ENCODE results near the gene BTN2A1. TPM values are rescaled to one million over a fixed set of nuclear protein-coding genes. Genes with fewer than 3 reads are reported as not detected.
"Not testable (repeated sequence)": the region's sequence is repeated elsewhere in the genome, so short reads cannot be mapped to it uniquely, and the experiment has no call there.

Gene BTN2A1
- polyA plus RNA-seq, 1 donor, result 34.9 TPM

GRCh38 chr6:26489996-26490964 is 32.5 kb downstream of the BTN2A1 start:
- DNase-seq, result no peak

- DNase-seq, result no peak
These were observed 33.8 kb downstream of the BTN2A1 start for GRCh38 chr6:26491604-26492003.

- no peak for DNase-seq
These were observed 35.5 kb downstream of the BTN2A1 start for GRCh38 chr6:26493258-26493657.

GRCh38 chr6:26494117-26494516 is 36.4 kb downstream of the BTN2A1 start:
- no peak for DNase-seq

- DNase-seq, result no peak
These were observed 37.5 kb downstream of the BTN2A1 start for GRCh38 chr6:26495281-26495680.

GRCh38 chr6:26497610-26498009 is 39.9 kb downstream of the BTN2A1 start:
- no peak for DNase-seq

GRCh38 chr6:26500102-26500501 is 42.3 kb downstream of the BTN2A1 start, which contains the start of gene BTN1A1:
BTN1A1 (plus strand) TSS chr6:26500303; CDS start chr6:26501287, 984 bp downstream.
- no peak for DNase-seq

GRCh38 chr6:26501482-26501986 is 43.8 kb downstream of the BTN2A1 start:
- DNase-seq, result no peak

GRCh38 chr6:26502165-26502564 is 44.4 kb downstream of the BTN2A1 start:
- no peak for DNase-seq

GRCh38 chr6:26502626-26503025 is 44.9 kb downstream of the BTN2A1 start:
- DNase-seq, result no peak

GRCh38 chr6:26507658-26508057 is 49.9 kb downstream of the BTN2A1 start:
- no peak for DNase-seq

- DNase-seq, result not testable (repeated sequence)
These were observed 53.3 kb downstream of the BTN2A1 start for GRCh38 chr6:26511033-26511432.

- no peak for DNase-seq
These were observed 57.2 kb downstream of the BTN2A1 start for GRCh38 chr6:26514984-26515383.

- DNase-seq, result no peak
These were observed 59.0 kb downstream of the BTN2A1 start for GRCh38 chr6:26516481-26517427.

Other genes starting within 250 kb of the BTN2A1 start
- 20.8 TPM for gene BTN3A2, start 92.8 kb upstream of the BTN2A1 start, polyA plus RNA-seq (ENCODE audit: insufficient read length)
- gene BTN2A2, start 74.8 kb upstream of the BTN2A1 start, polyA plus RNA-seq (ENCODE audit: insufficient read length), result 16.4 TPM
- gene BTN3A1, start 55.7 kb upstream of the BTN2A1 start, polyA plus RNA-seq (ENCODE audit: insufficient read length), result 29.8 TPM
- 22.7 TPM for gene BTN3A3, start 17.5 kb upstream of the BTN2A1 start, polyA plus RNA-seq (ENCODE audit: insufficient read length)
- 0.22 TPM for gene BTN1A1, start 42.3 kb downstream of the BTN2A1 start, polyA plus RNA-seq (ENCODE audit: insufficient read length)
- gene HMGN4, start 80.4 kb downstream of the BTN2A1 start, polyA plus RNA-seq (ENCODE audit: insufficient read length), result 95.4 TPM
- 12.7 TPM for gene ABT1, start 139.0 kb downstream of the BTN2A1 start, polyA plus RNA-seq (ENCODE audit: insufficient read length)
- 39.6 TPM for gene ZNF322, start 201.8 kb downstream of the BTN2A1 start, polyA plus RNA-seq (ENCODE audit: insufficient read length)

Measured in left kidney (tissue), 2 donors.